GM21447 (cell line): ENCODE results near the gene S100A9.
"Not testable (repeated sequence)": the region's sequence is repeated elsewhere in the genome, so short reads cannot be mapped to it uniquely, and the experiment has no call there.

Experiments
- ATAC-seq: cut with Tn5 transposase; IDR thresholded peaks from one replicate; pipeline ENCODE4 v1.9.1; 2021; ENCODE audit not compliant: unreplicated experiment

The S100A9 gene

DNA sequence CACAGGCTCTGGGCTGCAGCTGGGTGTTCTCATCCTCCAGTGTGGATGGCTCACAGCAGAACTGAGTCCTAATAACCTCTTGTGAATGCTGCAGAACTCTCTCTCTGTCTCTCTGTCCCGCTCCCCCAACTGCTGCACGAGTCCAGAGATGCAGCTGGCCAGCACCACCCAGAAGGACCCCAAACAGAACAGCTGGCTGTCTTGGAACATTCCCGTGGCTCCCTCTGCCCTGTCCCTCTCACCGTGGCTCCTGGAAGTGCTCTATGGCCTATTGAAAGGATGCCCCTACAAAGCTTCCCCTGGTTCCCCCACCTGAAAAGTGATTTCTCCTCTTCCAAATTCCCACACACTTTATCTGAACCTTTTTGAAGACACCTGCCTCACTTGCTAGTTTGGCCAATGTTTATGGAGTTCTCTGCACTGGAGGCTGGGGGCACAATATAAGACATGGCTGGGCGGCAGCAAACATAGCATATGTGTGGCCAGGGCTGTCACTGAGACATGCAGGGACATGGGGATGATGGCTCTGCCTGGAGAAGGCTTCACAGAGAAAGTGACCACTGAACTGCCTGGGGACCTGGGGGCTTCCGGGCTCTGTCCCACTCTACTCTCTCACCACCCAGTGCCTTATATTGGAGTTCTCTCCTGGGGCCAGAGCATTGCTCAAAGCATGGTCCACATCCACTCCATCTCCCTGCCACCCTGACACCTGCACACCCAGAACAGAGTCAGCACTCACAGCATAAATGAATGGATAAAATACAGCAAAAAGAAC is 48.4 kb downstream of the S100A9 start:
- ATAC-seq = not testable (repeated sequence)

- ATAC-seq = not testable (repeated sequence)
Observed at GRCh38 chr1:153407274-153407673, 49.6 kb downstream of the S100A9 start.
